Fibroblast of upper back skin (primary cell): ENCODE results near the gene LIPC.

Experiments
- DNase-seq: peaks from one replicate; pipeline ENCODE4 v3.0.0-alpha.2; 2013

LIPC gene

GRCh38 chr15:58459560-58459959 lies 27.8 kb downstream of the LIPC start:
- no peak for DNase-seq

GRCh38 chr15:58460116-58460790 lies 28.5 kb downstream of the LIPC start:
- no peak for DNase-seq

GRCh38 chr15:58460872-58461271 lies 29.1 kb downstream of the LIPC start:
- no peak for DNase-seq

- DNase-seq = no peak
Measured at GRCh38 chr15:58462547-58462946, 30.8 kb downstream of the LIPC start.

- no peak for DNase-seq
Measured at GRCh38 chr15:58462973-58463663, 31.3 kb downstream of the LIPC start.

- no peak for DNase-seq
Measured at GRCh38 chr15:58463815-58464650, 32.2 kb downstream of the LIPC start.

GRCh38 chr15:58465070-58465469 lies 33.3 kb downstream of the LIPC start:
- no peak for DNase-seq

GRCh38 chr15:58465866-58466517 lies 34.2 kb downstream of the LIPC start:
- DNase-seq = no peak

GRCh38 chr15:58466566-58466965 lies 34.8 kb downstream of the LIPC start:
- DNase-seq = no peak

- DNase-seq = no peak
Measured at GRCh38 chr15:58467121-58467721, 35.4 kb downstream of the LIPC start.

- DNase-seq = no peak
Measured at GRCh38 chr15:58467722-58468423, 36.1 kb downstream of the LIPC start.

GRCh38 chr15:58469432-58470353 lies 37.9 kb downstream of the LIPC start:
- peak; percentile 98 for DNase-seq

- DNase-seq = no peak
Measured at GRCh38 chr15:58471348-58471747, 39.6 kb downstream of the LIPC start.

GRCh38 chr15:58472221-58472620 lies 40.4 kb downstream of the LIPC start:
- no peak for DNase-seq

- no peak for DNase-seq
Measured at GRCh38 chr15:58472821-58473581, 41.2 kb downstream of the LIPC start.

- DNase-seq = peak; percentile 84
Measured at GRCh38 chr15:58473724-58474123, 41.9 kb downstream of the LIPC start.

GRCh38 chr15:58474741-58475323 lies 43.0 kb downstream of the LIPC start:
- DNase-seq = no peak

GRCh38 chr15:58475573-58476524 lies 44.1 kb downstream of the LIPC start:
- DNase-seq = peak; percentile 65
